Limb (tissue), 2 donors: Measurements from ENCODE around the gene ALX3.

ENCODE experiments used
- DNase-seq, 2 donors: peaks; one replicate each; pipeline ENCODE4 v3.0.0-alpha.2; 2016; ENCODE audit errors: extremely low spot score in 2 of 2

The ALX3 gene

GRCh38 chr1:110065841-110066240 is 4.6 kb downstream of the ALX3 start:
- no peak for DNase-seq

DNA sequence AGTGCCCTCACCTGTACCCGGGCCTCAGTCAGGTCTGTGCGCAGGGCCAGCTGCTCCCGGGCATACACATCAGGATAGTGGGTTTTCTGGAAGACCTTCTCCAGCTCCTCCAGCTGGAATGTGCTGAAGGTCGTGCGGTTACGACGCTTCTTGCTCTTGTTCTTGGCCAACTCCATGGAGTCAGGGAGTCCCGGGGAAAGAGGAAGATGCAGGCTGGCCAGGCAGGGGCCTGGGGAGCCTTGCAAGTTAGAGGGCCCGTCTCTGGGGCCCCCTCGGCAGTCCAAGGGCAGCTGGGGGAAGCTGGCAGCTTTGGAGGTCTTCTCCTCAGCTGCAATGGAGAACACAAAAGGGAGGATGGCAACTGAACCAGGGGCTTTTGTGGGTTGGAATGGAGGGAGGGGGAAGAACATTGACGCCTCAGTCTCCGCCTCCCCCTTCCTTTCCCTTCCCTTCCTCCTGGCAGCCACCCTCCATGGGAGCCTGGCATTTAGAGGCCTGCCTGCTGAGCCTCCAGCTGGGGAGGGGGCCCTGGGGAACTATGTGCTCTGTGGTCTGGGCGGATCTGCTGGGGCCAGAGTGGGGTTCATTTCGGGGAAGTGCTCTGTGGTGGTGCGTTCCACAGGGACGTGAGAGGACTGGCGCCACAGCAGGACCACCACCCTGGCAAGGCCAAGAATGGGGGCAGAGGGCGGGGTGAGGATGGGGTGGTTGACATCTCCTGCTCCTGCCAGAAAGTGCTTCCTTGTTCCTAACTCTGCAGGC is 5.7 kb downstream of the ALX3 start:
- no peak for DNase-seq

GRCh38 chr1:110063781-110064180 is 6.7 kb downstream of the ALX3 start:
- no peak for DNase-seq

DNA sequence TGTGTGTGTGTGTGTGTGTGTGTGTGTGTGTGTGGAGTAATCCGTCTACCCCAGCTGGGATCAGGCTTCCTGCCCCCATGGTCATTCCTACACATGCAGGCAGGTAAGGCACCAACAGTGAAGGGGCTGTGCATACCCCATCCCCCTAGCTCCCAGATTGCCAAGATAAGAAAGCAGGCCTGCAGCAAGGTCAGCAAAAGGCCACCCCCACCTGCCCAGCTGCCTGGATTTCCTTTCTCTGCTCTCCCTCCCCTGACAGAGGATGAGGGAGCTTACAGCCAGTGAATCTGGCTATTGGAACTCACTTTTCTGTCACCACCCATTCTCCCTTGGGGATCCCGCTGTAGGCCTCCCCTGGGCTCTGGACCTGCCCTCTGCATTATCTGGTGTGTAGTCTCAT is 7.9 kb downstream of the ALX3 start:
- DNase-seq: no peak

GRCh38 chr1:110061341-110061740 is 9.1 kb downstream of the ALX3 start:
- DNase-seq: no peak

DNA sequence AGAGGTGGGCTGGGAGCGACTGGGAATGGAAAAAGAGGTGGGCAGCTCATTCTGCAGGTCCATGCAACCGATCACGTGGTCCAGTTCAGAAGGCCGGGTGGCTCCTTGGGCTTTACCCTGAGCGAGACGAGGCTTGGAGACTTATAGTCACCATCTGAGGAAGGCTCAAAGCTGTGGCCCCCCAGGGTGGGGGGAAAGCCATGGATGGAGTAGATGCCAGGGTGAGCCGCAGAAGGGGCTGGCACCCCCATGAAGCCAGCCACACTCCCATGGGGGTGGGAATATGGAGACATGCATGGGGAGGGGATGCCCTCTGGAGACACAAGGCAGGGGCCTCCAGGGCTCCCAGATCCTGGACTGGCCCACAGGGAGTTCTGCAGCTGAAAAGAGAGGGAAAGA is 9.8 kb downstream of the ALX3 start:
- no peak for DNase-seq

- no peak for DNase-seq
Observed at GRCh38 chr1:110060034-110060661, 10.3 kb downstream of the ALX3 start.

DNA sequence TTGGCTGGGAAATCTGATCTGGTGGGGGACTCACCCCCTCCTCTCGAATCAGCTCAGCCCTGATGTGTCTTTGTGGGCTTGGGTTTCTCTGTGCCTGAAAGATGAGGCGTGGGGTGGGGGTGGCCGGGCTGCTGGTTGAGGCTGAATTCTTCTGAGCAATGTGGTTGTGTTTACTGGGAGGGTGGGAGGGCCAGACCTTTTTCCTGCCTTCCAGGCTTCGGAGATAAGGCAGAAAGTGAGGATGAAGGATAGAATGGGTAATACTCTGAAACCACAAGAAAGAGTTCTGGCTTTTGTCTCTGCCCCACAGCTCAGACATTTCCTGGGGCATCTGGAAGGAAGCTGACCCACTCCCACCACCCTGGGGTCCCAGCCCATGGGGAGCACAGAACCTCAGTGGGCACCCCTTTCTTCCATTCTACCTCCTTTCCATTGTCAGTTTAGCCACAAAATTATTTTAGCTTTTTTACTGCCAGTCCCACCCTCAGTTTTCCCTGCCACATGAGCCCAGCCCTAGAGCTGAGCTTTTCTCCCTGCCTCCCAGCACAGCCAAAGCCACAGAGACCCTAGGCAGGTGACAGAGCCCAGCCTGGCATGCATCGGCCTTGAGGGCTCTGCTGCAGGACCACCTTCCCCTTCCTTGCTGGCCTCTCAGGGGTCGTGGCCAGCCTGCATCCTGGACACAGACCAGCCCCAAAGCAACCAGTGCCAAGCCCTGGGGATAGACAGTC is 11.2 kb downstream of the ALX3 start:
- no peak for DNase-seq

- no peak for DNase-seq
Observed at GRCh38 chr1:110058591-110058990, 11.9 kb downstream of the ALX3 start.

GRCh38 chr1:110057963-110058518 is 12.4 kb downstream of the ALX3 start:
- DNase-seq: no peak

DNA sequence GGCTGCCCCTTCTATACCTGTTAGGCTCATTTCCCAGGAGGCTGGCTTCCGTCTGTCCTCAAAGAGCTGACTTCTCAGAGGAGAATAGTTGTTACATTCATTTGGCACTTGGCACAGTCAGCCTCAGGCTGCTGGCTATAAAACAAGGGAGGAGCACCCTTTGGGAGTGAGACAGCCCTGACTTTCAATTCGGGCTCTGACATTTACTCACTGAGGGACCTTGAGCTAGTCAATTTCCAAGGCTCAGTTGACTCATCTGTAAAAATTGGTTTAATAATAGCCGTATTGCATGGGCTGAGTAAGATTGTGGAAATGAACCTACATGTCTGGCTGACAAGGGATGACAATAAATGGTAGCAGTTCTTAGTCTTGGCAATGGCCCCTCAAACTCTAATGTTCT is 13.7 kb downstream of the ALX3 start:
- no peak for DNase-seq

GRCh38 chr1:110056285-110056683 is 14.2 kb downstream of the ALX3 start:
- DNase-seq: no peak

GRCh38 chr1:110055493-110056284 is 14.8 kb downstream of the ALX3 start:
- no peak for DNase-seq

GRCh38 chr1:110053552-110054428 is 16.7 kb downstream of the ALX3 start:
- peak; percentile 28 to 86 for DNase-seq

GRCh38 chr1:110051262-110051648 is 19.2 kb downstream of the ALX3 start:
- no peak for DNase-seq

DNA sequence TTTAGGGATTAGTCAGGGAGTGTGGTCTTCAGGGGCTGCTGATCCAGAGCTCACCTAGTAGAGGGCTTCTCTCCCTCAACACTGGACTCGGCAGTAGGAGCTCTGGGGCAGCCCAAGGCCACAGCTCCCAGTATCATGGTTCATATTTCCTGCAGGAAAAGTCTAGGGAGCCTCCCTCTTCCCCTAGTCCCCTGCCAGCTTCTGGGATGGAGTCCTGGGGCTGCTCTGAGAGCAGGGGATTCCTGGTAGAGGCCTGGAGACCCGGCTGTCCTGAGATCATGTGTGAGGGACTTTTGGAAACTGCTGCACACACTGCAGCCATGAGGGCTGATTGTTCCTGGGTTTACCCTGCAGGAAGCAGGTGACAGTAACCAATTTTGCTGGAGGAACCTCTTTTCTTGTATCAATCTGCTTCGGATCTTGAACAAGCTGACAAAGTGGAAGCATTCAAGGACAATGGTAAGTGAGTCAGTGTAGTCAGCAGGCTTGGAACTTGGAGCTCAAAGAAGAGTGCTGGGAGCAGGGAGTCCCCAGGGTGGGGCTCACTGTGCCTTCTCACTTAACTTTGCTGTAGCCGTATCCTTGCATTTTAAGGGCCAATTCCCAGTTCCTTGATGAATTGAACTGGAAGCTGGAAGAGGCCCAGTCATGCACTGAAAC is 19.7 kb downstream of the ALX3 start:
- no peak for DNase-seq

GRCh38 chr1:110049801-110050601 is 20.5 kb downstream of the ALX3 start:
- DNase-seq: no peak

DNA sequence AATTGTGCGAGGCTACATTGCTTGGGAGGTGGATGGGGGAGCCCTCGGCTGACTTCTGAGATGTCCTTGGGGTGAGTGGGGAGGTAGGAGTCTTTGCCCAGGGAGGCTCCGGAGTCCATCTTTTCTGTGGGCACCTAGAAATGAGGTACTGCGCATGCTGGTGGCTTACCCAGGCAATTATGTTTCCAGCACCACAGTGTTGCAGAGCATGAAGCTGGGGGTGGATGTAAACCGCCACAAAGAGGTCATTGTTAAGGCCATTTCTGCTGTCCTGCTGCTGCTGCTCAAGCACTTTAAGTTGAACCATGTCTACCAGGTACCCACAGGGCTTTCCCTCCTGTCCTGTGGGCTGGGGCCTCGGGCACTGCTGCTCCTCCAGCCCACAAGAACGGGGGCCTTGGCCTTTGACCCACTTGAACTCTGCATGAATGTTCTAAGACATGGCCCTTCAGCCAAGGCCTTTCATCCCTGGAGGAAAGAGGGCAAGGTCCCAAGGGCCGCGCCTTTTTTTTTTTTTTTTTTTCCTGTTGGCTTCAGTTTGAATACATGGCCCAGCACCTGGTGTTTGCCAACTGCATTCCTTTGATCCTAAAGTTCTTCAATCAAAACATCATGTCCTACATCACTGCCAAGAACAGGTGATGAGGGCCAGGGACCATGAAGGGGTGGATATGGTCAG is 21.4 kb downstream of the ALX3 start:
- no peak for DNase-seq

DNA sequence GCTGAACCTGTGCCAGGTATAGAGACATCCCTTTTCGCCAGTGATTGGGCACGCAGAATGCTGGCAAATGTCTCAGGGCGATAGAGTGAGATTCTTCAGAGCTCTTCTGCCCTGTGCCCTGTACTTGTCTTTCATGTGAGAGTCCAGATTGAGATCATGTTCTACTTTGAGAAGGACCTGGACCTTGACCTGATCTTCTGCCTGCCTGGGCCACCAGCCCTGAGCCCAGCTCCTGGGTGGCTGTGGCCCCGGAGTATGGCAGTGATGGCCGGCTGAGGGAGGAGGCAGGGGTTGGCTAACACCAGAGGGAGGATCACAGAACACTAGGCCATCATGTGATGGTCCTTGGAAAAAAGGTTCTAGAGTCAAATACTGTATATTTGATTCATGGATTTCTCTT is 22.2 kb downstream of the ALX3 start:
- no peak for DNase-seq
